Fibroblast of villous mesenchyme (primary cell): ENCODE results near the gene CHD1. TPM values are rescaled to one million over a fixed set of nuclear protein-coding genes. Genes with fewer than 3 reads are reported as not detected.

ENCODE experiments used
- DNase-seq: peaks from one replicate; pipeline ENCODE4 v3.0.0-alpha.2; 2010; ENCODE audit warnings: low read depth
- H3K4me3 ChIP-seq: 2 replicates; pipeline ENCODE4 v1.5.1; 2011; ENCODE audit warnings: low read depth, mild to moderate bottlenecking, low read length
- total RNA-seq: library from RNA; depleted of rRNA; stranded (reverse); fragments of >200 nt; gene quantifications from 2 replicates; pipeline ENCODE4 v1.2.3, GENCODE V29; 2012
- TF ChIP-seq, protein P1 (sequence below): IDR thresholded peaks from 2 replicates; pipeline ENCODE4 v1.5.1; 2012; ENCODE audit warnings: low read depth, mild to moderate bottlenecking, low read length; ENCODE audit not compliant: insufficient read depth

CHD1 gene
- total RNA-seq, 1 donor = 50.1 TPM

- no peak for DNase-seq
- TF ChIP-seq, protein P1, sequence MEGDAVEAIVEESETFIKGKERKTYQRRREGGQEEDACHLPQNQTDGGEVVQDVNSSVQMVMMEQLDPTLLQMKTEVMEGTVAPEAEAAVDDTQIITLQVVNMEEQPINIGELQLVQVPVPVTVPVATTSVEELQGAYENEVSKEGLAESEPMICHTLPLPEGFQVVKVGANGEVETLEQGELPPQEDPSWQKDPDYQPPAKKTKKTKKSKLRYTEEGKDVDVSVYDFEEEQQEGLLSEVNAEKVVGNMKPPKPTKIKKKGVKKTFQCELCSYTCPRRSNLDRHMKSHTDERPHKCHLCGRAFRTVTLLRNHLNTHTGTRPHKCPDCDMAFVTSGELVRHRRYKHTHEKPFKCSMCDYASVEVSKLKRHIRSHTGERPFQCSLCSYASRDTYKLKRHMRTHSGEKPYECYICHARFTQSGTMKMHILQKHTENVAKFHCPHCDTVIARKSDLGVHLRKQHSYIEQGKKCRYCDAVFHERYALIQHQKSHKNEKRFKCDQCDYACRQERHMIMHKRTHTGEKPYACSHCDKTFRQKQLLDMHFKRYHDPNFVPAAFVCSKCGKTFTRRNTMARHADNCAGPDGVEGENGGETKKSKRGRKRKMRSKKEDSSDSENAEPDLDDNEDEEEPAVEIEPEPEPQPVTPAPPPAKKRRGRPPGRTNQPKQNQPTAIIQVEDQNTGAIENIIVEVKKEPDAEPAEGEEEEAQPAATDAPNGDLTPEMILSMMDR = no peak
- H3K4me3 ChIP-seq = no peak overlapping the region
These were observed 87.9 kb downstream of the CHD1 start for GRCh38 chr5:98840946-98841345.

- DNase-seq = peak; percentile 29
- TF ChIP-seq, protein P1 = peak; percentile 36
- H3K4me3 ChIP-seq = peak overlapping the region; percentile 37
These were observed 89.1 kb downstream of the CHD1 start for GRCh38 chr5:98839469-98840383.

- TF ChIP-seq, protein P1 = no peak
- no peak for DNase-seq
- H3K4me3 ChIP-seq = no peak overlapping the region
These were observed 92.6 kb downstream of the CHD1 start for GRCh38 chr5:98836175-98836574.

- no peak overlapping the region for H3K4me3 ChIP-seq
- TF ChIP-seq, protein P1 = no peak
- no peak for DNase-seq
These were observed 101.1 kb downstream of the CHD1 start for GRCh38 chr5:98827588-98828284.

DNA sequence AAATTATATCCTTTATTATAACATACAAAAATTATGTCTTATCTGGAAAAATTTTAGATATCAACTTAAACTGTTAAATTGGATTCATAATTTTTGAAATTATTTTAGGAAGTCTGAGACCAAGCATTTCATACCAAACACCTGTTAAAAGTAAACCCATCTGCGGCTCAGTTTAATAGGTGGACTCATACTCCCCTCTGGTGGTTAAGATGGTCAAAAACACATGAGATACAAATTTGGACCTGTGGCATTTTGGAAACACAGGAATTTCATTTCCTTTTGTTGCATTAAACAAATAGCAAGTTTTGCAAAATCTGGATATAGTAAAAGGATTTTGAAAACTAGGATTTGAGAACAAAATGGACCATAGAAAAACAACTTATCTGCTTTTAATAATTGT, 101.6 kb downstream of the CHD1 start:
- no peak overlapping the region for H3K4me3 ChIP-seq
- peak; percentile 67 for DNase-seq
- TF ChIP-seq, protein P1 = peak; percentile 63

GRCh38 chr5:98825582-98826375, 103.0 kb downstream of the CHD1 start:
- no peak for DNase-seq
- H3K4me3 ChIP-seq = no peak overlapping the region
- TF ChIP-seq, protein P1 = no peak
